GM18517 (cell line): ENCODE results near the gene MARS1.
"Not testable (repeated sequence)": the region's sequence is repeated elsewhere in the genome, so short reads cannot be mapped to it uniquely, and the experiment has no call there.

ENCODE experiments used
- ATAC-seq: cut with Tn5 transposase; IDR thresholded peaks from one replicate; pipeline ENCODE4 v1.9.1; 2021; ENCODE audit warnings: mild to moderate bottlenecking, moderate library complexity; ENCODE audit not compliant: unreplicated experiment

Gene MARS1

GRCh38 chr12:57515408-57515933 is 27.6 kb downstream of the MARS1 start:
- no peak for ATAC-seq

- no peak for ATAC-seq
Observed at GRCh38 chr12:57515934-57516541, 28.2 kb downstream of the MARS1 start.

- no peak for ATAC-seq
Observed at GRCh38 chr12:57516617-57517153, 28.8 kb downstream of the MARS1 start.

- no peak for ATAC-seq
Observed at GRCh38 chr12:57517187-57517586, 29.3 kb downstream of the MARS1 start.

- ATAC-seq, result not testable (repeated sequence)
Observed at GRCh38 chr12:57517718-57518117, 29.9 kb downstream of the MARS1 start.

GRCh38 chr12:57518176-57518919 is 30.5 kb downstream of the MARS1 start:
- no peak for ATAC-seq

DNA sequence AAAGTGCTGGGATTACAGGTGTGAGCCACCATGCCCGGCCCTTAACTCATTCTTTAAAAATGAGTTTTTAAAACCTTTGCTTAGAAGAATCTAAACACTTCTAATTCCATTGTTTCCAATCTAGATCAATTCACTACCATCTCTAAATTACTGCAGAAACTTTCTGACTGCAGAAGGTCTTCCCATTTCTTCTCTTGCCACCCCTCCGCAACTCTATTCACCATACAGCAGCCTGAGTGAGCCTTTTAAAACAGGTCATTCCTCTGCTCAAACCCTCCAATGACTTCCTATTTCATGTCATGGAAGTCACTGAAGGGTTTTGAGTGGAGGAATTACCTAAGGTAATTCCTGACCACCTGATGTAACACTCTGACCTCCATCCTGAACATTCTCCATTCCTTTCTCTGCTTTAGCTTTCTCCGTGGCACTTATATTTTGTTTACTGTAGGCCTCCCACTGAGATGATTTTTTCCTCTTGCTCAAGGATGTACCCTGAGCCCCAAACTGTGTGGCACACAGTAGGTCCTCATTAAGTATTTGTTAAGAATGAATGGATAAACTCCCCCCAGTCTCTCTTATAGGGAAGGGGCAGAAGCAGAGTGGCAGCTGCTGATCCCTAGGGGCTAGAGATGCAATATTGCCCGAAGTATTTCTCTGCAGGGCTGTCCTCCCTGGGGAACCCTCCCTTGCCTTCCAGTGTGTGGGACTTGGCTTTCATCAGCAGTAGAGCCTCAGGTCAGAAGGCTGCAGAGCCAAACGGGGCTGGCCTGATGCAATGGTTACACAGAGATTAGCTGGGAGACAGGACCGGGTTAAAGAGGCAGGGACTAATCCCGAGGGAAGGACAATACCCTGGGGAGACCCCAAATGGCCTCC is 31.3 kb downstream of the MARS1 start:
- ATAC-seq, result no peak

- no peak for ATAC-seq
Observed at GRCh38 chr12:57519796-57520052, 31.9 kb downstream of the MARS1 start.

GRCh38 chr12:57520053-57520818 is 32.4 kb downstream of the MARS1 start, which contains the start of gene DDIT3:
TSS of gene DDIT3 (minus strand) at chr12:57520514. CDS start at chr12:57517406, 3,108 bp downstream.
- peak; percentile 60 for ATAC-seq

- no peak for ATAC-seq
Observed at GRCh38 chr12:57521525-57522010, 33.7 kb downstream of the MARS1 start.

DNA sequence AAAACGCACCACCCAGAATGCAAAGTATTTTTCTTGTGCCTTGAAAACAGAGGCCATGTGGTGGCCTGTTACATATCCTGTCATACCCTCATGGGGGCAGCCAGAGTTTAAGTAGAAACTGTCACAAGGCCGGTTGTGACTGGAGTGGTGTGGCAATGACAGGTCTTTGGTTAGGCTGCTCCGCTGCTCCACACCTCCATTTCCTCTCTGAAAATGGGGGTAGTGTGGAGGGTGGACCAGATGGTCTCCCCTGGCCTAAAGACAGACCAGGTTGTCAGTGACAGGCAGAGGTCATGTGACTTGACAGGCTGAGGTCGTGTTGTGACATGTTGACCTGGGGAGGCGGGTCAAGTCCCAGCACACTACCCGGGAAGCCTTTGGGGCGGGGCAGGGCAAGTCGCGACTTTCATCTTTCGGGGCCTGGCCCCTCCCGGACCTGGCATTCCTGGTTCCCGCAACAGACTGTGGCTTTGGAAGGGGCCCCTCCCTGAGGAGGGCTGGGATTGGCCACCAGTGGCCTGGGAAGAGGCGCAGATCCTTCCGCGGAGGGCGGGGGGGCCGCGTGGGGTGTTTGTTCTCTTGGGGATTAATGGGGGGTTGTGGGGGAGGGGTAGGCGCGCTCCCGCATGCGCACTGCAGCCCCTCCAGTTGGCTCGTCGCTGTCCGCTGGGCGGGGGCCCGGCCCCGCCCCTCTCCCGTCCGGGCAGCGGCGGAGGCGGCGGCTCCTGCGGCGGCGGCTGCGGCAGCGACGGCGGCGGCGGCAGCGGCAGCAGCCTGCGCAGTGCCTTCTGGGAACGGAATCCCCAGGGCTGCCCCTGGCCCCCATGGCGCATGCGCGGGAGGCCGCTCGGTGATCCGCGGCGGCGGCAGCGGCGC is 34.4 kb downstream of the MARS1 start, which contains the start of gene MBD6:
TSS of gene MBD6 (plus strand) at position 814 of the 876 bp plus-strand sequence. CDS start 1,480 bp downstream, outside the sequence.
- ATAC-seq, result peak; percentile 48

DNA sequence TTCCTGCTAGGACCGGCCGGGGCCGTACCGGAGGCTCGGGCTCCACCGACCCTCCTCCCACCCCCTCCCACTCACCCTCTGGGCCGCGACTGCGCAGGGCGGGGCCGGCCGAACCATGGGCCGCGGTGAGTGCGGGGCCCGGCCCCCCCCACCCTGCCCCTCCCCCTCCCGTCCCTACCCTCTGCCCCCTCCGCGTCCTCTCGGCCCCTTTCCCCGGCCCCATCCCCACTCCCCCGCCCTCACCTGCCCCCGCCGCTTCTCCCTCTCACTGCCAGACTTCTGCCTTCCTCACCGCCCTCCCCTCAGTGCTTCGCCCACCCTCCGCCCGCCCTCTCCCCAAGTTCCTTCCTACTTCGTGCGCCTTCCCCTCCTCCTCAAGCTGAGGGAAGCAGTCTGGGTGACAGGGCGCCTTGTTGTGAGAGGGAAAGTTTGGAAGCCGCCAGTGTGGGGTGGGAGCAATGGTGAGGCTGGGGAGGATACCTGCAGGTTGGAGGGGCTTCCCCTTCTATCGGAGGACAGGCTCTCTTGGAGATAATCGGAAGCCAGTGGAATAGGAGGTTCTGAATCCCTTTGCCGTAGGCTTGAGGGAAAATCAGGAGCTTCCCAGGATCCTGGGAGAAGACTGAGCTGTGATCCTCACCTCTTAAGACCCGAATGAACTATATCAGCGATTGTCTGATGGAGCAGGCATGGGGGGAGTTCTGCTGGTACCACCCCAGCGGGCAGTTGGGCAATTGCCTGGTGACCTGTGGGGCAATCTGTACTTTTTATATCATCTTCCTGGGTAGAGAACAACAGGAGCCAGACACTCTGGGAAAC is 35.2 kb downstream of the MARS1 start:
- no peak for ATAC-seq

GRCh38 chr12:57523706-57524614 is 36.1 kb downstream of the MARS1 start:
- no peak for ATAC-seq

- ATAC-seq, result no peak
Observed at GRCh38 chr12:57524814-57525614, 37.1 kb downstream of the MARS1 start.

- no peak for ATAC-seq
Observed at GRCh38 chr12:57525615-57526383, 37.9 kb downstream of the MARS1 start.
